OCI-LY3 (cell line): ENCODE data around the gene ZNF682.
"Not testable (repeated sequence)": the region's sequence is repeated elsewhere in the genome, so short reads cannot be mapped to it uniquely, and the experiment has no call there.

Source experiments
- CTCF ChIP-seq: fragments of 200-600, 300-600 bp; sonication (generic); IDR thresholded peaks from 2 replicates; pipeline ENCODE4 v1.5.1; 2014; ENCODE audit warnings: antibody characterized with exemption, low read length, low read depth
- EZH2phosphoT487 ChIP-seq: fragments of 200-600 bp; shearing (Covaris generic); IDR thresholded peaks from 2 replicates; pipeline ENCODE4 v1.6.1; 2018; ENCODE audit warnings: antibody characterized with exemption, mixed run types, low read depth

GRCh38 chr19:19959151-19959799 lies 80.0 kb downstream of the ZNF682 start:
- peak; percentile 50 for TF ChIP-seq CTCF
- TF ChIP-seq EZH2phosphoT487, result not testable (repeated sequence)
